K562 (cell line): ENCODE measurements around the gene PCDH11X. TPM values are rescaled to one million over a fixed set of nuclear protein-coding genes. Genes with fewer than 3 reads are reported as not detected.
"Not testable (repeated sequence)": the region's sequence is repeated elsewhere in the genome, so short reads cannot be mapped to it uniquely, and the experiment has no call there.

ENCODE experiments used
- ATAC-seq: fragments of 200-7000 bp; cut with Tn5 transposase; 3 replicates; pipeline ENCODE4 v1.9.1; 2020; ENCODE audit warnings: moderate library complexity
- BruUV-seq: library from RNA; stranded (reverse); fragments of 400-500 nt; replicated peaks from 2 replicates; lab custom pipeline; 2021; lab: Mats Ljungman, UMichigan
- CTCF ChIA-PET: fragments of 300-600 bp; formaldehyde crosslinking; extraction: SDS; loops from one replicate; lab custom pipeline; 2021; ENCODE audit warnings: low intra/inter-chr PET ratio; lab: Yijun Ruan, JAX
- POLR2A ChIA-PET: fragments of 300-600, 350-650 bp; sonication (Branson Sonifier 250); formaldehyde crosslinking; extraction: SDS; loops from one replicate; lab custom pipeline; 2021; ENCODE audit warnings: antibody characterized with exemption, inconsistent platforms; lab: Yijun Ruan, JAX
- DNase-seq, 4 experiments: peaks; one replicate each; pipeline versions ENCODE4 v3.0.0 to v3.0.0-alpha.2; 2011 to 2018; ENCODE audit warnings: low spot score in 3 of 4, mixed read lengths in 3 of 4; ENCODE audit errors: extremely low read depth in 1 of 4
- FAIRE-seq: peaks from 2 replicates; lab custom pipeline; 2011; peaks lifted over from hg19 to GRCh38; lab: Jason Lieb, UNC
- H2AFZ ChIP-seq: 2 replicates; pipeline ENCODE4 v1.6.0; 2011; ENCODE audit warnings: low read depth, low read length, control low read depth, inconsistent platforms
- H3K27ac ChIP-seq: fragments of 200-600 bp; 3 replicates; pipeline ENCODE4 v1.8.0; 2011; ENCODE audit warnings: low read depth, mild to moderate bottlenecking, control low read depth, inconsistent platforms, low read length, moderate library complexity, mixed read lengths; ENCODE audit errors: extremely low read depth
- H3K27me3 ChIP-seq, 2 experiments: fragments of 300-600 bp in 1 of 2; 2 replicates in 1 of 2; 3 replicates in 1 of 2; pipeline versions ENCODE4 v1.6.0 to v1.8.0; 2011; ENCODE audit warnings: inconsistent platforms in 2 of 2, low read length in 2 of 2, mild to moderate bottlenecking in 1 of 2, mixed read lengths in 1 of 2, moderate library complexity in 1 of 2; ENCODE audit not compliant: control insufficient read depth in 2 of 2, insufficient read depth in 2 of 2
- H3K36me3 ChIP-seq: fragments of 300-600 bp; 3 replicates; pipeline ENCODE4 v1.8.0; 2011; ENCODE audit warnings: mild to moderate bottlenecking, low read length, inconsistent platforms; ENCODE audit not compliant: control insufficient read depth, insufficient read depth
- H3K4me1 ChIP-seq, 2 experiments: fragments of 200-600 bp in 1 of 2; replicated peaks in 1 of 2; 2 replicates in 1 of 2; 3 replicates in 1 of 2; pipeline versions ENCODE4 v1.5.1 to v1.8.0; 2011; ENCODE audit warnings: inconsistent platforms in 2 of 2, low read length in 2 of 2, mild to moderate bottlenecking in 1 of 2, mixed read lengths in 1 of 2, moderate library complexity in 1 of 2; ENCODE audit not compliant: control insufficient read depth in 2 of 2, insufficient read depth in 2 of 2
- H3K4me2 ChIP-seq: 2 replicates; pipeline ENCODE4 v1.6.1; 2011; ENCODE audit warnings: low read length, control low read depth, inconsistent platforms, mixed read lengths; ENCODE audit not compliant: insufficient read depth
- H3K4me3 ChIP-seq: fragments of 200-600 bp; sonication (generic), shearing (Covaris generic); 2 replicates; pipeline ENCODE4 v1.5.1; 2016; ENCODE audit warnings: control low read depth, inconsistent platforms
- H3K79me2 ChIP-seq: fragments of 200-600 bp; 3 replicates; pipeline ENCODE4 v1.8.0; 2011; ENCODE audit warnings: low read length, inconsistent platforms; ENCODE audit not compliant: control insufficient read depth, insufficient read depth
- H3K9ac ChIP-seq, 2 experiments: 2 replicates each; pipeline versions ENCODE4 v1.6.0 to v1.6.1; 2011; ENCODE audit warnings: low read depth in 2 of 2, low read length in 2 of 2, control low read depth in 1 of 2, inconsistent platforms in 1 of 2, mild to moderate bottlenecking in 1 of 2, mixed read lengths in 1 of 2; ENCODE audit not compliant: insufficient read depth in 1 of 2
- H3K9me1 ChIP-seq: one replicate; pipeline ENCODE4 v1.6.0; 2011; ENCODE audit warnings: inconsistent platforms, mild to moderate bottlenecking, low read length, moderate library complexity; ENCODE audit not compliant: control insufficient read depth, insufficient read depth
- H3K9me3 ChIP-seq: replicated peaks from 2 replicates; pipeline ENCODE4 v1.5.1; 2011; ENCODE audit warnings: low read depth, low read length, inconsistent platforms; ENCODE audit not compliant: control insufficient read depth, insufficient read depth
- H4K20me1 ChIP-seq: replicated peaks from 2 replicates; pipeline ENCODE4 v1.6.1; 2011; ENCODE audit warnings: low read length, inconsistent platforms, mixed read lengths; ENCODE audit not compliant: control insufficient read depth, insufficient read depth
- WGBS: fragments of 100-300 bp; shearing (Covaris generic); methylation state at CpG from one replicate; pipeline ENCODE4 v1.1.6; 2016; ENCODE audit warnings: low coverage, mixed read lengths; ENCODE audit not compliant: insufficient coverage; ENCODE audit errors: missing lambda C conversion rate; 5-methylcytosine and 5-hydroxymethylcytosine counted together
- in situ Hi-C: fragments of 300-500 bp; cut with MboI; formaldehyde crosslinking; loops from 4 replicates; pipeline ENCODE4 v1.15.0; 2018; ENCODE audit warnings: inconsistent platforms, mixed read lengths
- intact Hi-C: fragments of 100-400 bp; cut with micrococcal nuclease; formaldehyde crosslinking; loops from 2 replicates; pipeline ENCODE4 v1.14.2; 2022
- polyA plus RNA-seq, 8 experiments: library from polyadenylated mRNA; depleted of rRNA in 4 of 8; stranded (reverse) in 5 of 8; unstranded in 3 of 8; fragments of >200 nt; fragmentation: Nextera tagmentation in 2 of 8; fragmentation: Illumina TruSeq in 1 of 8; extraction: Ambion mirVana in 2 of 8; extraction: Trizol in 1 of 8; gene quantifications; 2 replicates each; pipeline versions ENCODE4 v1.2.1 to v1.2.3, GENCODE V29; 2011 to 2014; ENCODE audit warnings: inconsistent platforms in 1 of 8, missing spikeins in 1 of 8
- total RNA-seq, 7 experiments: library from RNA; depleted of rRNA in 6 of 7; stranded (reverse); fragments of >200 nt in 6 of 7; fragmentation: Illumina TruSeq in 2 of 7; extraction: Trizol in 2 of 7; gene quantifications; 2 replicates each; pipeline versions ENCODE4 v1.2.1 to v1.2.3, GENCODE V29; 2011 to 2021; ENCODE audit warnings: low replicate concordance in 1 of 7

PCDH11X gene
- total and polyA plus RNA-seq, 9 of the 15 experiments (the other 6 are each of a cell fraction or from before 2014, with no cell fraction given) = not detected

- intact Hi-C loops, H3K79me2 ChIP-seq, ATAC-seq, H3K4me1 ChIP-seq, H3K9me3 ChIP-seq, H2AFZ ChIP-seq, in situ Hi-C loops, FAIRE-seq, H3K9ac ChIP-seq, H3K36me3 ChIP-seq, CTCF ChIA-PET, H3K9me1 ChIP-seq, H4K20me1 ChIP-seq, H3K27ac ChIP-seq, POLR2A ChIA-PET, H3K27me3 ChIP-seq, H3K4me2 ChIP-seq, BruUV-seq, H3K4me3 ChIP-seq, DNase-seq: not testable (repeated sequence)
- WGBS = 3% methylated on average over 9 of the region's 58 CpGs
Measured at GRCh38 chrX:91781553-91782298, 2.6 kb downstream of the PCDH11X start.

DNA sequence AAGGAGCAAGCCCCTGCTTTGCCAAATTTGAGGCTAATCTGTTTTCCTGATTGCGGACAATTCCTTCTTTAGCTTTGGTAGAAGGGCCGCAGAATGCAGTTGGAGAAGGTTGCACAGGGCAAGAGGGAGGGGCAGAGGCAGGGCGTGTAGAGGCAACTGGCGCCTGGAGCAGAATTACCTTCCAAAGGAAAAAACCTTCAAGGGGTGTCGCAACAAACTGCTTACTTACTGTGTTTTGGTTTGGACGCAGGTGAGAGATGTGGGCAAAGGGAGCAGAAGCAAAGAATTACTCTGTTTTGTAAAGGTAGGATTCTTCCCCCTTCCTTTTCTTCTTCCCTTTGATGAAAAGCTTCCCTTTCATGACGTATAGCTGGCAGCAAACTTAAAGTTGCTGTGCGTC, 3.6 kb downstream of the PCDH11X start:
- H3K27ac ChIP-seq, intact Hi-C loops, H3K27me3 ChIP-seq, H3K79me2 ChIP-seq, in situ Hi-C loops, CTCF ChIA-PET, H3K36me3 ChIP-seq, H4K20me1 ChIP-seq, H3K9ac ChIP-seq, H3K4me3 ChIP-seq, H2AFZ ChIP-seq, BruUV-seq, FAIRE-seq, ATAC-seq, H3K9me1 ChIP-seq, H3K9me3 ChIP-seq, H3K4me1 ChIP-seq, DNase-seq, POLR2A ChIA-PET, H3K4me2 ChIP-seq: not testable (repeated sequence)
- WGBS = 0% methylated on average over 3 of the region's 8 CpGs

GRCh38 chrX:91817537-91817936, 38.4 kb downstream of the PCDH11X start:
- ATAC-seq, in situ Hi-C loops, FAIRE-seq: not testable (repeated sequence)

GRCh38 chrX:91825321-91825720, 46.1 kb downstream of the PCDH11X start:
- ATAC-seq, H3K27me3 ChIP-seq, H2AFZ ChIP-seq, H3K9ac ChIP-seq, BruUV-seq, H4K20me1 ChIP-seq, H3K9me1 ChIP-seq, CTCF ChIA-PET, H3K4me2 ChIP-seq, H3K4me1 ChIP-seq, H3K27ac ChIP-seq, in situ Hi-C loops, FAIRE-seq, H3K79me2 ChIP-seq, DNase-seq, POLR2A ChIA-PET, H3K9me3 ChIP-seq, intact Hi-C loops, H3K36me3 ChIP-seq, H3K4me3 ChIP-seq: not testable (repeated sequence)
- no CpG with 5 or more reads among the region's 24 CpGs for WGBS

More at GRCh38 chrX:91817537-91817936, 38.4 kb downstream of the PCDH11X start:
- H4K20me1 ChIP-seq, POLR2A ChIA-PET, H2AFZ ChIP-seq, H3K4me3 ChIP-seq, H3K36me3 ChIP-seq, H3K9me3 ChIP-seq, H3K27me3 ChIP-seq, BruUV-seq, H3K79me2 ChIP-seq, H3K9me1 ChIP-seq, H3K4me1 ChIP-seq, H3K4me2 ChIP-seq, intact Hi-C loops, H3K27ac ChIP-seq, DNase-seq, CTCF ChIA-PET, H3K9ac ChIP-seq: not testable (repeated sequence)
- 0% methylated on average over 2 of the region's 3 CpGs for WGBS
